Tibial artery (tissue), 4 donors: Measurements from ENCODE around the gene BACH2.
"Not testable (repeated sequence)": the region's sequence is repeated elsewhere in the genome, so short reads cannot be mapped to it uniquely, and the experiment has no call there.

Experiments used
- DNase-seq, 2 donors: peaks; one replicate each; pipeline ENCODE4 v3.0.0-alpha.2; 2019
- H3K27ac ChIP-seq, 2 donors: fragments of 200-600 bp; sonication (generic) in 1 of 2; 1 replicate in 1 of 2; 2 replicates in 1 of 2; pipeline ENCODE4 v1.5.1; 2018 to 2019; ENCODE audit warnings: mild to moderate bottlenecking in 1 of 2
- H3K27me3 ChIP-seq, 2 donors: fragments of 200-600 bp; sonication (generic) in 1 of 2; one replicate each; pipeline versions ENCODE4 v1.5.1 to v1.6.0; 2016 to 2019
- H3K36me3 ChIP-seq, 3 donors: fragments of 200-600 bp; sonication (generic) in 2 of 3; one replicate each; pipeline ENCODE4 v1.5.1; 2016 to 2019; ENCODE audit warnings: mild to moderate bottlenecking in 2 of 3
- H3K4me1 ChIP-seq, 4 donors: fragments of 200-600 bp; sonication (generic) in 2 of 4; 1 replicate in 3 of 4; 2 replicates in 1 of 4; pipeline ENCODE4 v1.5.1; 2016 to 2019
- H3K4me3 ChIP-seq, 2 donors: fragments of 200-600 bp; sonication (generic) in 1 of 2; 1 replicate in 1 of 2; 2 replicates in 1 of 2; pipeline ENCODE4 v1.5.1; 2018 to 2019; ENCODE audit warnings: mild to moderate bottlenecking in 2 of 2
- H3K9me3 ChIP-seq, 3 donors: fragments of 200-600 bp; sonication (generic) in 1 of 3; one replicate each; pipeline ENCODE4 v1.5.1; 2016 to 2019
- intact Hi-C: fragments of 100-400 bp; cut with DNase I; formaldehyde crosslinking; loops from one replicate; pipeline ENCODE4 v1.15.0; 2023; ENCODE audit warnings: low total_unique reads
- TF ChIP-seq, protein P1 (sequence below), 2 experiments: fragments of 200-600 bp in 1 of 2; fragments of 450-650 bp in 1 of 2; IDR thresholded peaks; one replicate each; pipeline ENCODE4 v1.5.1; 2017 to 2019; ENCODE audit warnings: antibody characterized with exemption in 2 of 2, mild to moderate bottlenecking in 1 of 2, moderate library complexity in 1 of 2

The BACH2 gene

GRCh38 chr6:90038961-90039653 is 257.5 kb downstream of the BACH2 start:
- H3K9me3 ChIP-seq: no peaks in the 10 kb centered on the region
- H3K36me3 ChIP-seq: no peaks in the 10 kb centered on the region
- peaks cover 0 to 13% (median 0%) of the 10 kb centered on the region in 4 donors for H3K4me1 ChIP-seq
- no peaks in the 10 kb centered on the region for H3K27me3 ChIP-seq
- H3K4me3 ChIP-seq: no peak overlapping the region
- DNase-seq: no peak
- H3K27ac ChIP-seq: no peak overlapping the region
- intact Hi-C loops: no loop called here
- TF ChIP-seq, protein P1, sequence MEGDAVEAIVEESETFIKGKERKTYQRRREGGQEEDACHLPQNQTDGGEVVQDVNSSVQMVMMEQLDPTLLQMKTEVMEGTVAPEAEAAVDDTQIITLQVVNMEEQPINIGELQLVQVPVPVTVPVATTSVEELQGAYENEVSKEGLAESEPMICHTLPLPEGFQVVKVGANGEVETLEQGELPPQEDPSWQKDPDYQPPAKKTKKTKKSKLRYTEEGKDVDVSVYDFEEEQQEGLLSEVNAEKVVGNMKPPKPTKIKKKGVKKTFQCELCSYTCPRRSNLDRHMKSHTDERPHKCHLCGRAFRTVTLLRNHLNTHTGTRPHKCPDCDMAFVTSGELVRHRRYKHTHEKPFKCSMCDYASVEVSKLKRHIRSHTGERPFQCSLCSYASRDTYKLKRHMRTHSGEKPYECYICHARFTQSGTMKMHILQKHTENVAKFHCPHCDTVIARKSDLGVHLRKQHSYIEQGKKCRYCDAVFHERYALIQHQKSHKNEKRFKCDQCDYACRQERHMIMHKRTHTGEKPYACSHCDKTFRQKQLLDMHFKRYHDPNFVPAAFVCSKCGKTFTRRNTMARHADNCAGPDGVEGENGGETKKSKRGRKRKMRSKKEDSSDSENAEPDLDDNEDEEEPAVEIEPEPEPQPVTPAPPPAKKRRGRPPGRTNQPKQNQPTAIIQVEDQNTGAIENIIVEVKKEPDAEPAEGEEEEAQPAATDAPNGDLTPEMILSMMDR (IDR thresholded peaks at IDR 0.05): no peak

- intact Hi-C loops: no loop called here
- TF ChIP-seq, protein P1 (IDR thresholded peaks at IDR 0.05): no peak
- Histone ChIP-seq H3K4me3 (no peak overlapping the region), H3K4me1 (peaks cover 0 to 13% (median 0%) of the 10 kb centered on the region in 4 donors), H3K27me3 (no peaks in the 10 kb centered on the region), H3K9me3 (no peaks in the 10 kb centered on the region), H3K27ac (no peak overlapping the region), H3K36me3 (no peaks in the 10 kb centered on the region)
- DNase-seq: no peak
Observed at GRCh38 chr6:90036963-90037362, 259.7 kb downstream of the BACH2 start.

DNA sequence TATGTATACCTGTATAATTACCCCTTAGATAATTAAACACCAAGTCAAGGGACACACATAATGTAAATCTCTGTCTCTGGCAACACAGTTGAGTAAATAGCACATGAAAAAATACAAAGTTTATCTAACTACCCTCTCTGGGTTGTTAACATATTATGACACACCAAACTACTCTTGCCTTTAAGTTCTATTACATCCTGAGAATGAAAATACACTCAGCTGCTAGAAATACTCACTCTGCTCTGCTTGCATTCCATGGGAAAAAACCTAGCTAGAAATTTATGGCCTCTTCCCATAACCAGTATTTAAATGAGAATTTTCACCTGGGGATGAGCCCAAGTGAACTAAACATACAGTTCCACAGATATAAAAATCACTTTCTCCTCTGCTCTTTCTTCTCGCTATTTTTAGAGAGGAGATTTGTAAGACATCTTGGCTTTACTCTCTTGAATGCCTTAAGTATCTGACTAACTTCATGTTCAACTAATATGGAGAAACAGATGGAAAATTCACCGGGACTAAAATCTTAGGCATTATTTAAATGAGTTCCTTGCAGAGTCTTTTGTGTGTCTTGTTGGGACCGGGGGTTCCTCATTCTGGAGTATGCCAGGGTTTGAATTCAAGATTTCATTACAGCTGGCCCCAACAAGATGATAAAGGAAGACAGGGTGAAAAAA is 261.5 kb downstream of the BACH2 start:
- Histone ChIP-seq H3K27ac (no peak overlapping the region), H3K36me3 (no peaks in the 10 kb centered on the region), H3K4me3 (no peak overlapping the region), H3K9me3 (no peaks in the 10 kb centered on the region), H3K4me1 (peaks cover 0 to 13% (median 0%) of the 10 kb centered on the region in 4 donors), H3K27me3 (no peaks in the 10 kb centered on the region)
- TF ChIP-seq, protein P1 (IDR thresholded peaks at IDR 0.05): no peak
- intact Hi-C loops: no loop called here
- no peak for DNase-seq

DNA sequence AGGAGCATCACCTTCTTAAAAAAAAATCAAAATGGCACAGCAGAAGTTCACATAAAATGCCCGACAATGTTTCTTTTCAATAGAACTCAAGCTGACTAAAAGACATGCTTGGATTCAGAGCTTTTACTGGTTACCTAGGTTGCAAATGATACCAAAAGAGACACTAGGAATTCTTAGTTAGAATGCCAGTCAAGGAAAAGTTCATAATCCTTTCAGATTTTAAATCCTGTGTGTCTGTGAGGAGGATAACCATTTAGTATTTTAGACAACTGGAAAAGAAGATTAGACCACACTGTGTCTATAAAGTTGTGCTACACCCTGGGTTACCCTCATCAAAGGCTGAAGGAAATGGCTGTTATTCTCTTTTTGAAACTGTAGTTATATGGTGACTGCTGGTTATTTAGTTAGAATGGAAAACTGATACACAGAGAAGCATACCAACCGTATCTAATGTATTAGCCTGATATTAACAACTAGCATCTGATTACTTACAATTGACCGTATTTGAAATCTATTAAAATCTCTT is 262.8 kb downstream of the BACH2 start:
- TF ChIP-seq, protein P1 (IDR thresholded peaks at IDR 0.05): no peak
- Histone ChIP-seq H3K4me1 (peaks cover 0 to 13% (median 0%) of the 10 kb centered on the region in 4 donors), H3K27ac (no peak overlapping the region), H3K9me3 (no peaks in the 10 kb centered on the region), H3K4me3 (no peak overlapping the region), H3K36me3 (no peaks in the 10 kb centered on the region), H3K27me3 (no peaks in the 10 kb centered on the region)
- intact Hi-C loops: no loop called here
- no peak for DNase-seq

DNA sequence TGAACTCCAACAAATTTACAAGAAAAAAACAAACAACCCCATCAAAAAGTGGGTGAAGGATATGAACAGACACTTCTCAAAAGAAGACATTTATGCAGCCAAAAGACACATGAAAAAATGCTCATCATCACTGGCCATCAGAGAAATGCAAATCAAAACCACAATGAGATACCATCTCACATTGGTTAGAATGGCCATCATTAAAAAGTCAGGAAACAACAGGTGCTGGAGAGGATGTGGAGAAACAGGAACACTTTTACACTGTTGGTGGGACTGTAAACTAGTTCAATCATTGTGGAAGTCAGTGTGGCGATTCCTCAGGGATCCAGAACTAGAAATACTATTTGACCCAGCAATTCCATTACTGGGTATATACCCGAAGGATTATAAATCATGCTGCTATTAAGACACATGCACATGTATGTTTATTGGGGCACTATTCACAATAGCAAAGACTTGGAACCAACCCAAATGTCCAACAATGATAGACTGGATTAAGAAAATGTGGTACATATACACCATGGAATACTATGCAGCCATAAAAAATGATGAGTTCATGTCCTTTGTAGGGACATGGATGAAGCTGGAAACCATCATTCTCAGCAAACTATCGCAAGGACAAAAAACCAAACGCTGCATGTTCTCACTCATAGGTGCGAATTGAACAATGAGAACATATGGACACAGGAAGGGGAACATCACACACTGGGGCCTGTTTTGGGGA is 264.0 kb downstream of the BACH2 start:
- DNase-seq, H3K27me3 ChIP-seq, H3K36me3 ChIP-seq, H3K27ac ChIP-seq, H3K9me3 ChIP-seq, intact Hi-C loops, H3K4me3 ChIP-seq: not testable (repeated sequence)
- peaks cover 0 to 13% (median 0%) of the 10 kb centered on the region in 4 donors for H3K4me1 ChIP-seq
